ENCODE measurements around the gene RAB25.

The RAB25 gene

DNA sequence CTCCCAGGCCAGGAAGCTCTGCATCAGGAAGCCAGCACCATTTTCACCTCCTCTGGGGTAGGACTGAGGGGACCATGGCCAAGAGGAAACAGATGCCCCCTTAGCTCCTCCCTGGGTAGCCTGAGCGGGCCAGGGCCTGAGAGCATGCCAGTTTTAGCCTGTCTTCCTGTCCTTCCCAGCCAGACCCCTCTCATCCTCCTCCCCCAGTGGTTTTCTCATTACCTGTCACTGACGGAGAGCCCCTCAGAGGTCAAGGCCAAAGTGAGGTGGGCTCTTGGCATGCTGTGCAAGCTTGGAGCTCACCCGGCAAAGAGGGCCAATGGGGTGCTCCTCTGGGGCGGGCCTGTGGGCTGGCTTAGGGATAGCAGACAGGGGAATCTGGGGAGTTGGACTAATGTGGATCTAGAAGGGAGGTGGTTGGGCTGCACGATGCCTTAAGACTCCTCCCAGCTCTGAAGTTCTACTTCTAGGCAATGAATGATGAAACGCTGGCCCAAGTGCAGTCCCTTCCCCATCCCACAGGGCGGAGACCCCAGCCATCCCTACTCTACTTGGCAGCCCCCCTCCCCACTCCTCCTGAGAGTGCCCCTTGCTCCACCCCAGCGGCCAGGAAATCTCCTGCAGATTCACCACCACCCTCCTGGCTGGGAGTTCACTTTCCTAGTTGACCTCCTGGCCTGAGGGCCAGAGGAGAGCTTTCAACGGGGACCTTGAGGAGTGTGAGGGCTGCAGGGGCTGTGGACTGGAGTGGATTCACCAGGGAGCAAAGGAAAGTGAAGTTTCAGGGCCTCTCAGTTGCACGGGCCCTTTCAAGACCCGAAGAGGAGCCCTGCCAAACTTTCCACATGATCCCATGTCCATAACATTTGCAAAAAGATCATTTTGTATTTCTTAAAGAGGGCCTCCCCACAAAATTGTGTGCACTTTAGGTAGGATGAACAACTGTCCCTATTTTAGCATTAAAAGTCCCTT, 44.2 kb downstream of the RAB25 start:
- no peak for DNase-seq (ENCODE audit: extremely low read depth, low read depth)
- peak overlapping the region; percentile 29 for H3K4me3 ChIP-seq (replicated peaks; ENCODE audit: low read depth, low read length)
- TF ChIP-seq, protein P1, sequence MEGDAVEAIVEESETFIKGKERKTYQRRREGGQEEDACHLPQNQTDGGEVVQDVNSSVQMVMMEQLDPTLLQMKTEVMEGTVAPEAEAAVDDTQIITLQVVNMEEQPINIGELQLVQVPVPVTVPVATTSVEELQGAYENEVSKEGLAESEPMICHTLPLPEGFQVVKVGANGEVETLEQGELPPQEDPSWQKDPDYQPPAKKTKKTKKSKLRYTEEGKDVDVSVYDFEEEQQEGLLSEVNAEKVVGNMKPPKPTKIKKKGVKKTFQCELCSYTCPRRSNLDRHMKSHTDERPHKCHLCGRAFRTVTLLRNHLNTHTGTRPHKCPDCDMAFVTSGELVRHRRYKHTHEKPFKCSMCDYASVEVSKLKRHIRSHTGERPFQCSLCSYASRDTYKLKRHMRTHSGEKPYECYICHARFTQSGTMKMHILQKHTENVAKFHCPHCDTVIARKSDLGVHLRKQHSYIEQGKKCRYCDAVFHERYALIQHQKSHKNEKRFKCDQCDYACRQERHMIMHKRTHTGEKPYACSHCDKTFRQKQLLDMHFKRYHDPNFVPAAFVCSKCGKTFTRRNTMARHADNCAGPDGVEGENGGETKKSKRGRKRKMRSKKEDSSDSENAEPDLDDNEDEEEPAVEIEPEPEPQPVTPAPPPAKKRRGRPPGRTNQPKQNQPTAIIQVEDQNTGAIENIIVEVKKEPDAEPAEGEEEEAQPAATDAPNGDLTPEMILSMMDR (IDR thresholded peaks at IDR 0.05; ENCODE audit: low read depth, low read length, missing control alignments): no peak

DNA sequence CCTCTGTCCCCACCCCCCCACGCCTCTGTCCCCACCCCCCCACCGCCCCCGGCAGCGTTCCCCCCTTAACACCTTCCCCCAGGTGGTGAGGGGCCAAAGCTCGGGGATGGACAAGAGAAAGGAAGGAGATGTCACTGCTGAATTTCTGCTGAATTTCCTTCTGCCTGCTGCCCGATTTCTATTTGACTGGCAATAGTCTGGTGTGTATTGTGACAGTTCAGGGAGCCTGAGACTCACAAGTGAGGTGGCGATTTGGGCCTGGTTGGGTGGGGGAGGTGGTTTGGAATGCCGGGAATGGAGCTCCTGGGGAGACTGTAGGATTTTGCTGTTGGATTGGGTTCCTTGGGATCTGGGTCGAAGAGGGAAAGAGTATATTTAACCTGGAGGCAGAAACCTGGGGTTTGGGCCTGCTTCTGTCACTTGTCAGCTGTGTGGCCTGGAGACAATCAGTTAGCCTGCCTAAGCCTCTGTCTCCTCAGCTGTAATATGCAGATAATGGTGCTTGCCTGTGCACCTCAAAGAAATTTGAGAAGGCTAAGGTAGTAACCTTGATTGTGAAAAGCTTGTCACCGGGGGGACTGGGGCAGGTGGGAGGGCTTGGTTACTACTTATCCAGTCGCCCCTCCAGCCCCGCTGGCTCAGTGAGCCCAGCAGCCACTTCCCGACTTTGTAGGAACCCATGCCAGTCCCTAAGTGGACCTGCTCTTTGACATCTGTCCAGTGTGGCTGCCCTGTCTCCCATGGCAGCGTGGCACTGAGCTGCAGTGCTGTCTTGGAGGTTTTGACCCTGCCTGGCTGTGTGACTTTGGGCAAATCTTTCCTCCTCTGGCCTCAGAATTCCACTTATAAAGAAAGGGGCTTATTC, 45.9 kb downstream of the RAB25 start:
- DNase-seq (ENCODE audit: extremely low read depth, low read depth): no peak
- H3K4me3 ChIP-seq (replicated peaks; ENCODE audit: low read depth, low read length): peak overlapping the region; percentile 16; the same call in 1 of the 2 replicates
- TF ChIP-seq, protein P1 (IDR thresholded peaks at IDR 0.05; ENCODE audit: low read depth, low read length, missing control alignments): no peak

DNA sequence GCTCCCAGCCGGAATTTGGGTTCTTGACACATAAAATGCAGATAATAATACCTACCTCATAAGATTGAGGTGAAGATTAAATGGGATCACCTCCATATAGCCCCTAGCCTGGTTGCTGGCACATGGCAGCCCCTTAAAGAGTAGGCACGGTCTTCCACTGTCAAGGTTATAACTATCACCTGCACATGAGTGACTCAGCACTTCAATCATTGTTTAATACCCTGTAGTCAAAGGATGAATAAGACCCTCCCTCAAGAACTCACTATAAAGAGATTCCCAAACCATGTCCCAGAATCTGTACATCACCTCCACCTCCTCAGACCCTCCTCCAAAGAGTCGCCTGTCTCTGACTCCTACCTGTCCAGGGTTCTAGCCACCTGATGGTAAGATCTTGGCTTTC, 47.1 kb downstream of the RAB25 start:
- H3K4me3 ChIP-seq (replicated peaks; ENCODE audit: low read depth, low read length): no peak overlapping the region
- no peak for DNase-seq (ENCODE audit: extremely low read depth, low read depth)
- TF ChIP-seq, protein P1 (IDR thresholded peaks at IDR 0.05; ENCODE audit: low read depth, low read length, missing control alignments): no peak

DNA sequence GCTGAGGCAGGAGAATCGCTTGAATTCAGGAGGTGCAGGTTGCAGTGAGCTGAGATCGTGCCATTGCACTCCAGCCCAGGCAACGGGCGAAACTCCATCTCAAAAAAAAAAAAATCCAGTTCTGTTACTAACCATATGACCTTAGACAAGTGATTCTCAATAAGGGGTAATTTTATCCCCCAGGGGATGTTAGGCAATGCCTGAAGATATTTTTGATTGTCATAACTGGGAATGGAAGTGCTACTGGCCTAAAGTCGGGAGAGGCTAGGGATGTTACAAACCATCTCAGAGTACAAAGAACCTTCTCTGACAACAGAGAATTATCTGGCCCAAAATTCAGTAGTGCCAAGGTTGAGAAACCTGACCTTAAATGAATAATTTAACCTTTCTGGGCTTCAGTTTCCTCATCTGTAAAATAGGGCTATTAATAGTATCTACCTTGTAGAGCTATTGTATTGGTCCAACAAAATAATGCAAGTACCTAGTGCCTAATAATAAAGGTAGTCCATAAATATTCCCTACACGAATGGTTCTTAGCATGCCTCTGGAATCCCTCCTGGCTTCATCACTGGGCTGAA, 47.8 kb downstream of the RAB25 start:
- H3K4me3 ChIP-seq (replicated peaks; ENCODE audit: low read depth, low read length): no peak overlapping the region
- no peak for DNase-seq (ENCODE audit: extremely low read depth, low read depth)
- TF ChIP-seq, protein P1 (IDR thresholded peaks at IDR 0.05; ENCODE audit: low read depth, low read length, missing control alignments): no peak

DNA sequence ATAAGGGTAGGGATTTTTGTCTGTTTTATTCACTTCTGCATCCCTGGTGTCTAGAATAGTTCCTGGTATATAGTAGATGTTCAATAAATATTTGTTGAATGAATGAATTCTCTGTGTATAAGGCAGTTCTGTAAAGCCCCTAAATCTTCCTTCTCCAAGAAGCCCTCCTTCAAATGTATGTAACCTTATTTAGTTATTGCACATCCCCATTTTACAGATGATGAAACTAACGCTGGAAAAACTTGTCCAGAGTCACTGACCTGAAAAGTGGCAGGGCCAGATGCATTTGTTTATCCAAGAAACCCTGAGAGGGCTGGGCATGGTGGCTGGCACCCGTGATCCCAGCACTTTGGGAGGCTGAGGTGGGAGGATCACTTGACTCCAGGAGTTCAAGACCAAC, 49.3 kb downstream of the RAB25 start:
- no peak overlapping the region for H3K4me3 ChIP-seq (replicated peaks; ENCODE audit: low read depth, low read length)
- no peak for DNase-seq (ENCODE audit: extremely low read depth, low read depth)
- TF ChIP-seq, protein P1 (IDR thresholded peaks at IDR 0.05; ENCODE audit: low read depth, low read length, missing control alignments): no peak

DNA sequence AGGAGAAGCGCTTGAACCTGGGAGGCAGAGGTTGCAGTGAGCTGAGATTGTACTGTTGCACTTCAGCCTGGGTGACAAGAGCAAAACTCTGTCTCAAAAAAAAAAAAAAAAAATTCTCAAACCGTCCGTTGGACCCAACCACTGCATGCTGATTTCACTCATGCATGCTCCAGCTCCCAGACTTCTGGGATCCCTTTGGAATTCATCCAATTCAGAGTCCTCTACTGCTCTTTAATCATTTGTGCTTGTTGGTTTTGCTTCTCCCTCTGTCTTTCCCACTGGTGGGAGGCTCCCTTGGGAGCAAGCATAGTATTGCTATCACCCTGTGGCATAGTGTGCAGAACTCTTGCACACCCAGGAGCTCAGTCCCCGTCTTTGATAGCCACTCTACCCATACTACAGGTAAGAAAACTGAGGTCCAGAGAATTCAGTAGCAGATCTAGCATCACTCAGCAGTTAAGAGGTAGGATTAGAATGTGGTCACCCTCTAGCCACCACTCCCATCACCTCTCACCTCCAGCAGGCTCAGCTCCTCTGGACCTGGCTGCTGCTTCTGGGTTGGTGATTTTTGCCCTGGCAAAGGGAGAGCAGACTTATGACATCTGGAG, 50.5 kb downstream of the RAB25 start:
- H3K4me3 ChIP-seq (replicated peaks; ENCODE audit: low read depth, low read length): no peak overlapping the region
- TF ChIP-seq, protein P1 (IDR thresholded peaks at IDR 0.05; ENCODE audit: low read depth, low read length, missing control alignments): no peak
- DNase-seq (ENCODE audit: extremely low read depth, low read depth): no peak
